Activated CD4-positive, alpha-beta T cell treated with anti-CD3 and anti-CD28 coated beads, Interleukin-2, amount 10 ng/mL, durations not matched to agents 24 days and 14 days (primary cell): ENCODE data around the gene MGAT4A. TPM values are rescaled to one million over a fixed set of nuclear protein-coding genes. Genes with fewer than 3 reads are reported as not detected.

Source experiments
- DNase-seq: peaks from one replicate; pipeline ENCODE4 v3.0.0; 2022
- H3K27ac Mint-ChIP-seq: one replicate; pipeline ENCODE4 v1.8.0; 2022; ENCODE audit warnings: mild to moderate bottlenecking, mixed read lengths
- H3K27me3 Mint-ChIP-seq: one replicate; pipeline ENCODE4 v1.8.0; 2022; ENCODE audit warnings: mixed read lengths
- H3K36me3 Mint-ChIP-seq: one replicate; pipeline ENCODE4 v1.8.0; 2022; ENCODE audit warnings: low read depth, mild to moderate bottlenecking, mixed read lengths
- H3K4me1 Mint-ChIP-seq: one replicate; pipeline ENCODE4 v1.8.0; 2021; ENCODE audit warnings: mixed read lengths
- H3K4me3 Mint-ChIP-seq: one replicate; pipeline ENCODE4 v1.8.0; 2022; ENCODE audit warnings: mild to moderate bottlenecking, moderate library complexity, mixed read lengths
- H3K9me3 Mint-ChIP-seq: one replicate; pipeline ENCODE4 v1.8.0; 2021; ENCODE audit warnings: mixed read lengths
- intact Hi-C: fragments of 100-400 bp; cut with micrococcal nuclease; formaldehyde crosslinking; loops from one replicate; pipeline ENCODE4 v1.15.1; 2023
- total RNA-seq: library from RNA; stranded (reverse); gene quantifications from 2 replicates; pipeline ENCODE4 v1.2.3, GENCODE V29; 2022

MGAT4A gene
- total RNA-seq, 1 donor from 2014 or later: 49.2 TPM

DNA sequence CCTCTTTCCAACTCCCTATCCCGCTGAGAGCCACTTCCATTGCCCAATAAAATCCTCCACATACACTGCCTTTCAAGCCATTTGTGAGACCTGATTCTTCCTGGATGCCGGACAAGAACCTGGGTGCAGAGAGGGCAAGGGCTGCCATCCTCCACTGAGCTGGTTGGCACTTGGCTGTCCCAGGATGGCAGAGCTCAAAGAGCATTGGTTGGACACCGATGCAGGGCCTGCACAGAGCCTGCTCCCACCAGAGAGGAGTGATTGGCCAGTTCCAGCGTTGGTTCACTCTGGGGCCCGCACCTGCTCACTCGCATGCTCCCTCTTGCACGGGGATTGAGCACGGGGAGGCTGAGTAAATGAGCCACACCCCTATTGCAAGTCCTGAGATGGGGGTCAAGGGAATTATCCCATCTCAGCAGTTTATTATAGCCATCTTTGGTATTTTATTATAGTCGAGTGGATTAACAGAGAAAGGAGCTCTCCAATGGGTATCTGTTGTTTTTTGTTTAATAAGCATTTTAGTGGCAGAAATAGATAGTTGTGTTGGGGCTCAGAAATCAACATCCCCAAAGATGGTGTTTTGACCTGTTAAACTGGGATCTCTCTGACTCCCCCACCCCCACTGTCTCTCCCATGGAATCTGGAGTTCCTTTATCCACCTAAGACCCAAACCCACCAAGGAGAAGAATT lies 19.8 kb upstream of the MGAT4A start:
- Mint-ChIP-seq H3K4me1 (peaks cover 29% of the 10 kb centered on the region), H3K36me3 (peaks cover 8% of the 10 kb centered on the region), H3K27me3 (no peaks in the 10 kb centered on the region), H3K27ac (no peak overlapping the region), H3K4me3 (no peak overlapping the region), H3K9me3 (peaks cover 18% of the 10 kb centered on the region)
- DNase-seq: no peak
- intact Hi-C loops: no loop called here

DNA sequence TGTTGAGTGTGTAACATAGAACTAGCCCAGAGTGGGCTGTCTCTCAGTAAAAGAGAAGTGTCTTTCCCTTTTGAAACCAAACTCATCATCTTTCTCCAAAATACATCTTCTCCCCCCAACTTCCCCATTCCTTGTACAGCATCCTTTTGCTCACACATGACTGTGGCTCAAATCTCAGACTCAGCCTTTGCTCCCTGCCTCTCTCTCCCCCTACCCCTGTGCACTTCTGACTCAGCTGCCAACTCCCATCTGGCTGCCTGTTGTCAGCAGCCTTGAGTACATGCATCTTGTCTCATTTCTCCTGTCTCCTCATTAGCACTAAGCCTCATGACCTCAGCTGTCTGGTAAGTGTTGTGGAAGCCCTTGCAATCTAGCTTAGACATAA lies 18.1 kb upstream of the MGAT4A start:
- Mint-ChIP-seq H3K4me3 (peak overlapping the region; percentile 12), H3K27ac (no peak overlapping the region), H3K27me3 (no peaks in the 10 kb centered on the region), H3K9me3 (peaks cover 20% of the 10 kb centered on the region), H3K36me3 (peaks cover 14% of the 10 kb centered on the region), H3K4me1 (peaks cover 38% of the 10 kb centered on the region)
- intact Hi-C loops: no loop called here
- DNase-seq: peak; percentile 58

DNA sequence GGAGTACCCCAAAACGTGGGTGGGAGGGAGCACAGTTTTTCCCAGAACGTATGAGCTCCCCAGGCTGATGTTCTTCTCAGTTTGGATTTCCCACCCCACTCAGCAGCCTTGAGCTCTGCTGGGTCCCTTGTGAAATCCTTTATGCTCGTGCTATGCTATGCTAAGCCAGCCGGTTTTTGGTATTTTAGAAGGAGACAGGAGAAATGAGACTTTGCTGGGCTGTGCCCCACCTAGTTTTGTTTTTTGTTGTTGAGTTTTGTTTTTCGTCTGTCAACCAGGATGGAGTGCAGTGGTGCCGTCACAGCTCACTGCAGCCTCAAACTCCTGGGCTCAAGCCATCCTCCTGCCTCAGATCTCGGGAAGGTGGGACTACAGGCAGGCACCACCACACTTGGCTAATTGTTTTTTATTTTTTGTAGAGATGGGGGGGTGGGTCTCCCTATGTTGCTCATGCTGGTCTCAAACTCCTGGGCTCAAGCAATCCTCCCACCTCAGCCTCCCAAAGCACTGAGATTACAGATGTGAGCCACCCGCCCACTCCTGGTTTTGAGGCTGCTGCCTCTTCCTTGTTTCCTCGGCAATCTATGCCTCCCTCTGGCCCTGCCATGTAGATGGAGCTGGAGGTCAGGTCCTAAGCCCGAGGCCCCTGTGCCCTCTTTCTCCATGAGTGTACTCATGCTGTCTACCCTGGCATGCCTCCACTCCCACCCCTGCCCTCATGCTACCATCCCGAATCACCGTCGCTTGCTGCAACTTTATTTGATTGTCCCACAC lies 17.5 kb upstream of the MGAT4A start:
- intact Hi-C loops: no loop called here
- no peak for DNase-seq
- Mint-ChIP-seq H3K27me3 (no peaks in the 10 kb centered on the region), H3K4me3 (no peak overlapping the region), H3K4me1 (peaks cover 40% of the 10 kb centered on the region), H3K27ac (no peak overlapping the region), H3K36me3 (peaks cover 14% of the 10 kb centered on the region), H3K9me3 (peaks cover 18% of the 10 kb centered on the region)

DNA sequence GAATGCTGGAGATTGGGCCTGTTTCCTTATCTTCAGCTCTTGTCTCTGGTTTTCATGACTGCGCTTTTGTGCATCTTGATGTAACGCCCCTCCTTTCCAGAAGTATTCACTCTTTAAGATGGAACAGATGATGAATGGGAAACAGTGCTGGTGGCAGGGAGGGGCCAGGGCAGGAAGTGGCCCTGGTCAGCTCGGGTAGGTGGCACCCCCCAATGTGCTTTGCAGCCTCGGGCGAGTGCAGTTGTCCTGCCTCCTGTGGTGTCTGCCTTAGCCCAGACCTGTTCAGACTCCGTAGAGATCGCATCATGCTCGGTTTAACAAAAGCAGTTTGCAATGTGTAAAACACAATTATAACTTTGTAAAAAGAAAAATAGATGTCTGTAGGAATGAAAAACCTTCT lies 17.0 kb upstream of the MGAT4A start:
- DNase-seq: no peak
- peaks cover 12% of the 10 kb centered on the region for H3K36me3 Mint-ChIP-seq
- no peak overlapping the region for H3K27ac Mint-ChIP-seq
- H3K4me3 Mint-ChIP-seq: no peak overlapping the region
- peaks cover 13% of the 10 kb centered on the region for H3K9me3 Mint-ChIP-seq
- intact Hi-C loops: no loop called here
- no peaks in the 10 kb centered on the region for H3K27me3 Mint-ChIP-seq
- H3K4me1 Mint-ChIP-seq: peaks cover 38% of the 10 kb centered on the region

DNA sequence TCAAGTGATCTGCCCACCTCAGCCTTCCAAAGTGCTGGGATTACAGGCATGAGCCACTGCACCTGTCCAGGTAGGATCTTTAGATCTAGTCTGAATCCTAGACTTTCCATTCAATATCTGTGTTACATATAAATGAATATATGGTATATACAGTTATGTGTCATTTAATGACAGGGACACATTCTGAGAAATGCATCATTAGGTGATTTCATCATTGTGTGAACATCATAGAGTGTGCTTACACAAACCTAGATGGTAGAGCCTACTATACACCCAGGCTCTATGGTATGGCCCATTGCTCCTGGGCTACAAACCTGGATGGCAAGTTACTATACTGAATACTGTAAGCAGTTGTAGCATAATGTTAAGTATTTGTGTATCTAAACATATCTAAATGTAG lies 15.5 kb upstream of the MGAT4A start:
- H3K36me3 Mint-ChIP-seq: peaks cover 16% of the 10 kb centered on the region
- H3K9me3 Mint-ChIP-seq: peaks cover 6% of the 10 kb centered on the region
- DNase-seq: no peak
- intact Hi-C loops: no loop called here
- no peak overlapping the region for H3K27ac Mint-ChIP-seq
- peaks cover 1% of the 10 kb centered on the region for H3K27me3 Mint-ChIP-seq
- H3K4me3 Mint-ChIP-seq: no peak overlapping the region
- peaks cover 44% of the 10 kb centered on the region for H3K4me1 Mint-ChIP-seq

DNA sequence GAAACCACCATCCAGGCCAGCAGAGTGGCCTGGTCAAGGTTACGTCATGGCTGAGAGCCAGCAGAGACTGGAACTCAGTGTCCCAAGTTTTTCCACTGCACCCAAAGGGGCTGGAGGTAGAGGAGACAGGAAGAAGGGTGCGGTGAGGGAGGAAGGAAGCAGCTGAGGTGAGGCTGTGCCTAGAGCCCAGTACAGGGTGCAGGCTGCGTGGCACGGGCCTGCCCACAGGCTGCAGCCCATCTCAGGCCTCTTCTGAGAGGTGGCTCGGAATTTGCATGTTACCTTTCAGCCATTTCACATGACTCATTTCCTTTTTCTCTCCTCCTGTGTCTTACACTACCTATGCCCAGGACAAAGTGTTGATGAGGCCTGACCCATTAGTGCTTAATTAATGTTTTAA lies 13.7 kb upstream of the MGAT4A start:
- Mint-ChIP-seq H3K27me3 (peaks cover 1% of the 10 kb centered on the region), H3K27ac (no peak overlapping the region), H3K36me3 (peaks cover 16% of the 10 kb centered on the region), H3K9me3 (peaks cover 3% of the 10 kb centered on the region), H3K4me3 (no peak overlapping the region), H3K4me1 (peaks cover 41% of the 10 kb centered on the region)
- no peak for DNase-seq
- intact Hi-C loops: no loop called here

DNA sequence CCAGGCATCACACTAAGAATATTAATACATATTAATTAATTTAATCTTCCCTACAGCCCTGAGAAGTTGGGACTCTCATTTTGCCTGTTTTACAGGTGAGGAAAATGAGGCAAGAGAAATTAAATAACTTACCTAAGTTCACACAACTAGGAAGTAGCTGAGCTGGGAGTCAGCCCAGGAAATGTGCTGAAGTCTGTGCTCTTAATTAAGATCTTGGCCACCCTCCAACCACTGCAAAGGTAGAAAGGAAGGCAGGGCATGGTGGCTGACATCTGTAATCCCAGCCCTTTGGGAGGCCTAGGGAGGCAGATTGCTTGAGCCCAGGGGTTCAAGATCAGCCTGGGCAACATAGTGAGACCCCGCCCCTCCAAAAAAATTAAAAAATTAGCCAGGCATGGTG lies 12.9 kb upstream of the MGAT4A start:
- intact Hi-C loops: no loop called here
- H3K36me3 Mint-ChIP-seq: peaks cover 16% of the 10 kb centered on the region
- H3K9me3 Mint-ChIP-seq: peaks cover 3% of the 10 kb centered on the region
- DNase-seq: no peak
- H3K27me3 Mint-ChIP-seq: peaks cover 1% of the 10 kb centered on the region
- no peak overlapping the region for H3K4me3 Mint-ChIP-seq
- H3K4me1 Mint-ChIP-seq: peaks cover 36% of the 10 kb centered on the region
- H3K27ac Mint-ChIP-seq: no peak overlapping the region

DNA sequence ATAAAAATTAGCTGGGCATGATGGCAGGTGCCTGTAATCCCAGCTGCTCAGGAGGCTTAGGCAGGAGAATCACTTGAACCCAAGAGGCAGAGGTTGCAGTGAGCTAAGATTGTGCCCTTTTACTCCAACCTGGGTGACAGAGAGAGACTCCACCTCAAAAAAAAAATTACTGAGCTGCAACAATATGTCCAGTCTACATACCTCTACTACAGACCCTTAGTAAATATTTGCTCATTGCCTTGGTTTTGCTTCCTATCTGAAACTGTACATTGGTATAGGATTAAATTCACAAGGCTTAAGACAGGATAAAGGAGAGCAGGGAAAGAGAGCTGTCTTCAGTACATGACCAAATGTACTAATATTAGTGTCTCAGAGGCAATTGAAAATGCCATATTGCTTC lies 8.1 kb upstream of the MGAT4A start:
- Mint-ChIP-seq H3K4me1 (peaks cover 49% of the 10 kb centered on the region), H3K27ac (no peak overlapping the region), H3K27me3 (peaks cover 1% of the 10 kb centered on the region), H3K4me3 (no peak overlapping the region), H3K9me3 (peaks cover 4% of the 10 kb centered on the region), H3K36me3 (peaks cover 15% of the 10 kb centered on the region)
- intact Hi-C loops: loop anchor here (10.0 kb wide), 1 partner anchor 274 kb away; no protein-coding TSS in a partner anchor
- no peak for DNase-seq

DNA sequence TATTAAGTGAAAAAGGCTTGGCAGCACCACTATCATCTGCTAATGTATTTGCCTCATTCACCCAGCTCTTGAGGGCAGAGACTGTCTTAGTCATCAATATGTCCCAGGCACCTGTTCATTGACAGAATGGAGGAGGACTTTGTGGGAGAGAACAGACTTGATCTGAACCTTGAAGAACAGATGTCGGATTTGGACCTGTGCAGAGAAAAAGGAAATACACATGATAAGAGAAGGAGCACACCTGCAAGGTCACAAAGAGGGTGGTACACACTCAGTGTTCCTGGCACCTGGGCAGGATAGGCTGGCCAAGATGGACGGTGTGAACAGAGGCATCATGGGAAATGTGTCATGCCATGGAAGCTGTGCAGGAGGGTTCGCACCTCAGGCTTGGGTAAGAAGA lies 7.4 kb upstream of the MGAT4A start:
- H3K9me3 Mint-ChIP-seq: peaks cover 4% of the 10 kb centered on the region
- H3K27me3 Mint-ChIP-seq: peaks cover 1% of the 10 kb centered on the region
- intact Hi-C loops: loop anchor here (10.0 kb wide), 1 partner anchor 274 kb away; no protein-coding TSS in a partner anchor
- peaks cover 15% of the 10 kb centered on the region for H3K36me3 Mint-ChIP-seq
- peaks cover 52% of the 10 kb centered on the region for H3K4me1 Mint-ChIP-seq
- DNase-seq: no peak
- no peak overlapping the region for H3K27ac Mint-ChIP-seq
- H3K4me3 Mint-ChIP-seq: no peak overlapping the region

DNA sequence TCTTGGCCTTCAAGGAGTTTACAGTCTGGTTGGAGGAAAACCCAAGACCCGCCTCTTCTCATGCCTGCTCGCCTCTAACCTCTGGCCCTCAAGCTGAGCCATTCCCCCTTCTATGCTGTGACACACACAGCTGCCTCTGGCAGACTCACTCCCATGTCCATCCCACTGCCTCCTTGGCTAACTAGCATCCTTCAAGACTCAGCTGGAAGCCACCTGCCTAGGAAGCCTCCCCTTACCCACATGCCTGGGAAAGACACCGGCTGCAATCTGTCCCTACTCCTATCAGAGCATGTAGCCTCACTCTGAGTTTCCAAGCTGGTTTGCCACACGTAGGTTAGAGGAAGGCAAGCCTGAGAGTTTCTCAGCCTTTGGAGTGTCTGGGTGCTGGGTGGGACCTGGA lies 6.9 kb upstream of the MGAT4A start:
- H3K9me3 Mint-ChIP-seq: peaks cover 4% of the 10 kb centered on the region
- intact Hi-C loops: loop anchor here (2.0 to 10.0 kb wide), 2 partner anchors 99 to 273 kb away; no protein-coding TSS in a partner anchor
- H3K4me3 Mint-ChIP-seq: no peak overlapping the region
- peak overlapping the region; percentile 55 for H3K27ac Mint-ChIP-seq
- peaks cover 13% of the 10 kb centered on the region for H3K36me3 Mint-ChIP-seq
- no peak for DNase-seq
- peaks cover 1% of the 10 kb centered on the region for H3K27me3 Mint-ChIP-seq
- peaks cover 54% of the 10 kb centered on the region for H3K4me1 Mint-ChIP-seq

DNA sequence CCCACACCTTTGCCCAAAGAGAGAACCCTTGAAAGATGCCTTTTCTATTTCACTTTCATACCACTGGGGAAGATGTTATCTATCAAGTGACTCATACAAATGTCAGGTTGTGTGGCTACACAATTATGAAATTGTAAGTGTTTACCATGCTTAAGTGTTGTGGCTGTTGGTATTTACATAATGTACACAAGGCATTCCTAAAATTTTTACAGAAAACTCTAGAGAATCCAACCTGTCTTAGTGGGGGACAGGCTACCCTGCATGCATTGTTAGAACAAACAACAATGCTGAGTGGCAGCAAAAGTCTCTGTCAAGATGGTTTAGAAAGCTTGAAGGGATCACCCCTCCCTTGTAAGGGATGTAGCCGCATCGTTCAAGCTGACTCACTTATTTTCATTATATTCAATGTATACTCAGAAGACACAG lies 5.5 kb upstream of the MGAT4A start:
- H3K4me3 Mint-ChIP-seq: peak overlapping the region; percentile 69
- peak; percentile 81 for DNase-seq
- H3K9me3 Mint-ChIP-seq: peaks cover 4% of the 10 kb centered on the region
- H3K36me3 Mint-ChIP-seq: peaks cover 7% of the 10 kb centered on the region
- H3K4me1 Mint-ChIP-seq: peaks cover 58% of the 10 kb centered on the region
- intact Hi-C loops: loop anchor here (1.0 to 10.0 kb wide), 4 partner anchors 25 to 272 kb away; no protein-coding TSS in a partner anchor
- H3K27ac Mint-ChIP-seq: peak overlapping the region; percentile 80
- H3K27me3 Mint-ChIP-seq: no peaks in the 10 kb centered on the region

DNA sequence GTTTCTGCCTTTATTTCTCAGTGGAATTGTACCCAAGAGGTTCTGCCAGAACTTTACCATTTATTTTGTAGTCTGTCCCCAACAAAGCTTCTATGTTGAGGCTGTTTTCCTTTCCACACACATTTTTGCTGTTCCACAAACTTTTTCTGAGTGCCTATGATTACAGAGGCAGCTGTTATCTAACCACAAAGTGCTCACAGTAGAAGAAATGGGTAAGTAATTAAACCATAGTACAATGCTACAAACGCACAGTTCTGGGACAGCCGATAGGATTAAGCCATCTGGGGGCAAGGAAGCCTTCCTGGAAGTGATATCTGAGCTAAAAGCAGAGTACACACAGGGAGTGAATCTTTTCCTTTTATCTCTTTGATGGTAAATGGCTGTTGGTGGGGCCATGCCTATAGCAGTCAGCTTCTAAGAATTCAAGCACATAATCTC lies 3.9 kb upstream of the MGAT4A start:
- H3K9me3 Mint-ChIP-seq: peaks cover 4% of the 10 kb centered on the region
- peak overlapping the region; percentile 88 for H3K27ac Mint-ChIP-seq
- DNase-seq: peak; percentile 76
- peak overlapping the region; percentile 81 for H3K4me3 Mint-ChIP-seq
- peaks cover 7% of the 10 kb centered on the region for H3K36me3 Mint-ChIP-seq
- peaks cover 58% of the 10 kb centered on the region for H3K4me1 Mint-ChIP-seq
- H3K27me3 Mint-ChIP-seq: no peaks in the 10 kb centered on the region
- intact Hi-C loops: loop anchor here (5.0 to 10.0 kb wide), 2 partner anchors 87 to 270 kb away; no protein-coding TSS in a partner anchor

DNA sequence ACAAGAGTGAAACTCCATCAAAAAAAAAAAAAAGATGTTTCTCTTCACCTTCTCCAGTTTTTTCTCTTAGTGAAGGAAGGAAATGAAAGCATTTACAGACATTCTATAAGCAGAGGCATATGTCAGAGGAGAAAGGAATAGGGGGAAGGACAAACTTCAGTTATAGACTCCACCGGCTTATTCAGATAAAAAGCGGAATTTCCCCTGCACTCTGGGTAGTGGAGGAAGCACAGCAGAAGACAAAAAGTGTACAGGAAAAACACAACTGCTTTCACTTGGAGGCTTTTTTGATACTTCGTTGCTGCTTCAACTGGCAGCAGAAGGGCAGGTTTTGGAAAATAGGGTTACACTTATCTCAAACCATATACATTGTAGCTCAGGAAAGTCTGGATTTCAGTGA lies 3.2 kb upstream of the MGAT4A start:
- peaks cover 61% of the 10 kb centered on the region for H3K4me1 Mint-ChIP-seq
- H3K27me3 Mint-ChIP-seq: no peaks in the 10 kb centered on the region
- DNase-seq: peak; percentile 82
- peak overlapping the region; percentile 87 for H3K27ac Mint-ChIP-seq
- peak overlapping the region; percentile 81 for H3K4me3 Mint-ChIP-seq
- H3K9me3 Mint-ChIP-seq: peaks cover 4% of the 10 kb centered on the region
- H3K36me3 Mint-ChIP-seq: peaks cover 7% of the 10 kb centered on the region
- intact Hi-C loops: loop anchor here (5.0 to 10.0 kb wide), 2 partner anchors 88 to 269 kb away; no protein-coding TSS in a partner anchor
